Measurements from ENCODE around the gene CEP44. TPM values are rescaled to one million over a fixed set of nuclear protein-coding genes. Genes with fewer than 3 reads are reported as not detected.

CEP44 gene
- total and polyA plus RNA-seq, 2 of the 4 experiments (the other 2 are of a cell fraction) = 3.5 to 9.5 TPM

- H3K4ac ChIP-seq (ENCODE audit: low read depth, low read length) = no peak overlapping the region
- no peaks in the 10 kb centered on the region for H3K36me3 ChIP-seq (ENCODE audit: control insufficient read depth, insufficient read depth, low read length)
- H3K4me1 ChIP-seq (ENCODE audit: control insufficient read depth, insufficient read depth, low read length) = no peaks in the 10 kb centered on the region
- no peak overlapping the region for H3K4me3 ChIP-seq (ENCODE audit: insufficient read depth, low read depth, low read length)
- H4K8ac ChIP-seq (ENCODE audit: low read depth in 2 of 2, low read length in 2 of 2) = no peak overlapping the region
- no peak overlapping the region for H3K27ac ChIP-seq (ENCODE audit: insufficient read depth, low read length)
- POLR2A ChIA-PET (ENCODE audit: unreplicated experiment) = no interaction called here
- CTCF ChIA-PET = interaction anchor here (0.5 kb wide), 1 partner anchor 49 kb away, joined by 3 read pairs; no protein-coding TSS in a partner anchor
- BruUV-seq (replicated peaks) = no TSS peak
- WGBS, 2 experiments (ENCODE audit: extremely low coverage in 2 of 2, insufficient read length in 1 of 2) = 100% methylated on average over 1 of the region's 3 CpGs; no CpG with 5 or more reads in 1 of the 2 experiments
- H2BK120ac ChIP-seq (ENCODE audit: low read depth, low read length) = no peak overlapping the region
- intact Hi-C loops (cut with micrococcal nuclease) = no loop called here
- TF ChIP-seq CHD1 (IDR thresholded peaks at IDR 0.05; ENCODE audit: low read depth, low read length) (no peak), MAFK (IDR thresholded peaks at IDR 0.05; ENCODE audit: low read depth, low read length) (no peak), SMC3 (IDR thresholded peaks at IDR 0.05; ENCODE audit: low read depth, low read length) (no peak), USF2 (IDR thresholded peaks at IDR 0.05; ENCODE audit: low read depth, low read length) (no peak), BHLHE40 (IDR thresholded peaks at IDR 0.05; ENCODE audit: low read depth, low read length) (no peak), RAD21 (IDR thresholded peaks at IDR 0.05; ENCODE audit: low read length) (no peak), CEBPB (IDR thresholded peaks at IDR 0.05; ENCODE audit: low read depth, low read length) (no peak), ELK1 (IDR thresholded peaks at IDR 0.05; ENCODE audit: borderline replicate concordance, low read depth, low read length) (no peak), NFE2L2 (IDR thresholded peaks at IDR 0.05; ENCODE audit: low read depth, low read length) (no peak), POLR2A (IDR thresholded peaks at IDR 0.05; ENCODE audit: low read depth, low read length) (no peak), MAZ (IDR thresholded peaks at IDR 0.05; ENCODE audit: borderline replicate concordance, low read depth, low read length) (no peak), RFX5 (IDR thresholded peaks at IDR 0.05; ENCODE audit: low read depth, low read length) (no peak)
- H2AFZ ChIP-seq (replicated peaks; ENCODE audit: low read length, poor library complexity) = no peak overlapping the region
- H3K56ac ChIP-seq (ENCODE audit: extremely low read depth, insufficient read depth, low read length) = no peak overlapping the region
- H2AK9ac ChIP-seq (replicated peaks; ENCODE audit: low read depth, low read length, poor library complexity) = no peak overlapping the region
- H3K9ac ChIP-seq (ENCODE audit: low read depth, low read length) = no peak overlapping the region
- no peak overlapping the region for H3K18ac ChIP-seq (ENCODE audit: low read depth, low read length)
- no peak overlapping the region for H3K14ac ChIP-seq (replicated peaks; ENCODE audit: low read depth, low read length)
- no peak overlapping the region for H2AK5ac ChIP-seq (ENCODE audit: low read depth, low read length)
- no peaks in the 10 kb centered on the region for H3K9me1 ChIP-seq (ENCODE audit: insufficient read depth, low read length)
- in situ Hi-C loops (cut with MboI; ENCODE audit: low sequenced_read_pairs) = no loop called here
- no peak overlapping the region for H4K5ac ChIP-seq (ENCODE audit: low read depth, low read length)
- no peak overlapping the region for H2BK20ac ChIP-seq (ENCODE audit: low read depth, low read length)
- H3K23ac ChIP-seq (ENCODE audit: low read depth, low read length) = no peak overlapping the region
- peaks cover 3% of the 10 kb centered on the region for H3K9me3 ChIP-seq (ENCODE audit: control insufficient read depth, insufficient read depth, low read length)
- DNase-seq (no peak), ATAC-seq (ENCODE audit: low read depth) (no peak)
- H4K91ac ChIP-seq (ENCODE audit: insufficient read depth, low read depth, low read length) = no peak overlapping the region
- dilution Hi-C loops (cut with HindIII; ENCODE audit: low sequenced_read_pairs, unreplicated experiment) = no loop called here
- H4K20me1 ChIP-seq (ENCODE audit: insufficient read depth, low read length) = no peaks in the 10 kb centered on the region
- no peak overlapping the region for H3K4me2 ChIP-seq (ENCODE audit: low read depth, low read length)
- H2BK5ac ChIP-seq (ENCODE audit: low read depth, low read length, poor library complexity, severe bottlenecking) = no peak overlapping the region
- H3K79me1 ChIP-seq (ENCODE audit: low read depth in 1 of 2, low read length in 2 of 2) = peaks cover 5 to 21% of the 10 kb centered on the region in 2 experiments; a peak in 3 of 4 replicates
- H3K27me3 ChIP-seq (ENCODE audit: control insufficient read depth, insufficient read depth, low read length) = no peaks in the 10 kb centered on the region
- H2BK15ac ChIP-seq (ENCODE audit: low read depth, low read length) = no peak overlapping the region
Measured at GRCh38 chr4:174286870-174287269, 3.2 kb downstream of the CEP44 start.
